GM15510 (cell line): ENCODE measurements around the gene TLR6.
A peak's percentile ranks its signal among the peaks of the same experiment; 100 is the strongest.

Experiments used
- POLR2A ChIP-seq: IDR thresholded peaks from 3 replicates; pipeline ENCODE4 v1.6.1; 2011; ENCODE audit warnings: borderline replicate concordance; ENCODE audit not compliant: insufficient read length; ENCODE audit errors: extremely low read depth

TLR6 gene

DNA sequence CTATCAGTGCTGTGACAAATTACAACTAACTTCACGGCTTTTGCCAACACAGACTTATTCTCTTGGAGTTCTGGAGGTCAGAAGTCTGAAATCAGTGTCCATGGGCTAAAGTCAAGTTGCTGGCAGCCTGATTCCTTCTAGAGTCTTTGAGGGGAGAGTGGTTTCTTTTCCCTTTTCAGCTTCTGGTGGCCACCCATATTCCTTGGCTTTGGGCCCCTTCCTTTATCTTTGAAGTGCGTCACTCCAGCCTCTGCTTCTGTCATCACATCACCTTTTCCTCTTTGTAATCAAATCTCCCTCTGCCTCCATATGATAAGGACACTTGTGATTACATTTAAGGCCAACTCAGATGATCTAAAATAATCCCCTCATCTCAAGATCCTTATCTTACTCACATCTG lies 20.0 kb upstream of the TLR6 start:
- no peak for TF ChIP-seq POLR2A

DNA sequence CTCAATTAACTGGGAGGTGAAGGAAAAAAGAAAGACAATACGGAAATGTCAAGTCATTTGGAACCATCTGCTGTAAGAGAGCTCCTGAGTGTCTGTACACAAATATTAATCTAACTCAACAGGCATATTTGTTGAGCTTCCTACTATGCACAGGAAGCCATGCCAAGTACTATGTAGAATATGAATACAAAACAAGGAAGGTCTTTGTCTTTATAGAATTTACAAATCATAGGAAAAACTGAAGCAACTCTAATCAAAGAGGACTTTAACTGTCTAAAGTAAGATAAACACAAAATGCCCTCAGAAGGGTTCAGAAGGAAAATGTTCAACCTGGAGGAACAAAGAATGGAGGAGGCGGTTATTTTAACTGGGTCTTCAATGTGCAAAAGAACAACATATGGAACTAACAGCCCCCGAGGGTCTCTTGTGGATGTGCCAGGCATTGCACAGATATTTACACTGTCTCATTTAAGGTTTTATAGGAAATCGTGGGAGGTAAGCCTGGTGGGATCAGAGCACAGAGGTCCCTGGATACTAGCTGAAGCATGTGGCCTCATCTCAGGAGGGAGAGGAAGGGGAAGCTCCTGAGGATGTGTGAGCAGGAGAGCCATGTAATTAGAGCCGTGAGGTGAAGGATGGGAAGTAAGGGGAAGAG lies 16.8 kb upstream of the TLR6 start:
- no peak for TF ChIP-seq POLR2A

DNA sequence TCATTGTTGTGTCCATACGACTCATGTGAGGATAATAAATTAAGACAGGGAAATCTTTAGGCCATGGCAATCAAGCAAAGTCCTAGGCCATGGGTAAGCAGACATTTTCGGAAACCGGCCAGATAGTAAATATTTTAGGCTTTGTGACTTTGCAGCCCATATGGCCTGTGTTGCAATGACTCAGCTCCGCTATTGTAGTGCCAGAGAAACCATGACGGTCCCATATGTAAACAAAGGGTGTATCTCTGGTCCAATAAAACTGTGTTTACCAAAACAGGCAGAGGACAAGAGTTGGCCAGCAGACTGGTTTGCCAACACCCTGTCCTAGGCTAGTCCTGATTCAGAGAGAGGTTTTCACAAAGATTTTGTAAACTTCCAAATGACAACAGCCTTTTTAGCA lies 16.0 kb upstream of the TLR6 start:
- TF ChIP-seq POLR2A: no peak

DNA sequence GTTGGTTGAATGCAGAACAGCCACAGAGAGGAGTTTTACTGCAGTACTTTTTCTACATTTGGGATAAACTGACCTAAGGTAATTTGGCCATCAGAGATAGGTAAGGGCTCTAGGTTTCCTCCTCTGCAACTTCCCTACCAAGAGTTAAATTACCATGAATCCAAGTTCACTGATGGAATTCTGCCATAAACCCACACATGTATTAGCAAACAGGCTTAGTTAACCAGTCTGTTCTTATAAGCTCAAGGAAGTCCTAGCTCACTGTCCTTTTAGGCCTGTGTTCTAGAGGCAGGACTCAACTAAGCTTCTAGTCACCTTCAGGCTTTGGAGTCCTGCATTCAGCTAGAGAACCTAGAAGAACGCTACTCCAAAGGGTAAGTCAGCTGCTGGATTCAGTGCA lies 15.0 kb upstream of the TLR6 start:
- no peak for TF ChIP-seq POLR2A

DNA sequence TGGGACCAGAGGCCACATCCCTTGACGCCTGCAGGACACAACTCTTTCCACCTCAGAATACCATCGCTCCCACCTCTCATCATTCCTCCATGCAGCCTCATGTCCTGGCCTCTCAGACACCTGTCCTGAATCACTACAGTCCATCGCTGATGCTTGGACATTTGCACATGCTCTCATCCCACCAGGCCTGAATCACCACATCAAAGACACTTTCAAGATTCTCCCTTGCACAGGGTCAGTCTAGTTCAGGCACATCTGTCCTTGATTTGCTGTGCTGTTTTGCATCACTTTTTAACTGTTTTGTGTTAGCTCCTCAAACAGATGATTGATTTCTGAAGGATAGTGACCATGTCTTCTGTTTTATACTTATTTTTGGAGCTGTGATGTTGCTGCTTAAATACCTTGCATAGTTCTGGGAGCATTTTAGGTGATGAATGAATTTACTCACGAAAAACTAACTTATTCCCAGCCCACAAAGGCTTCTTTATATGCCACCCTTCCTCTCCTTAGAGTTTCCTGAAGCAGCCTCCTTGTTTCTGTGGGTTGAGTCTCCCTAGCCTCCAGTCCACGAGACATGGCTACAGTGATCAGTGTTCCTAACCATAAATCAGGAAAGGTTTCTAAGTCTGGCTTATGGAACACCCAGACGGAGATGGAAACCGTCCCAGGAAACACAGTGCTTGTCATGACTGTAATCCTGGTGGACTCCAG lies 13.6 kb upstream of the TLR6 start:
- no peak for TF ChIP-seq POLR2A

DNA sequence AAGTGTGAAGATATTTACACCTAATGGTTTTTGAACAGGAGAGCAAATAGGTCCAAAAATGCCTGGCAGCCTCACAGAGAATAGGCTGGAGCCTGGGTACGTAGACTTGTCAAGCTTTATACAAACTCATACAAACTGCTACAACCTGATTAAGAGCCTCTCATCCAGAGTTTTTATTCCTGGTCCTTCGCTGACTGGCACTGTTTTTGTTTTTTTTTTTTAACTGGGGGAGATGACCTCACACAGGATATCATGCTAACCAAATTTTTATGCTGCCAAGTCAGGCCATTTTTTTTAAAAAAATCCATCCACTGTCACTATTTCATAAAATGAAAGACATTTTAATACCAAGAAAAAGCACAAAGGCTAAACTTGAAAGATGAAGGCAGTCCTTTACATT lies 12.9 kb upstream of the TLR6 start:
- TF ChIP-seq POLR2A: no peak

DNA sequence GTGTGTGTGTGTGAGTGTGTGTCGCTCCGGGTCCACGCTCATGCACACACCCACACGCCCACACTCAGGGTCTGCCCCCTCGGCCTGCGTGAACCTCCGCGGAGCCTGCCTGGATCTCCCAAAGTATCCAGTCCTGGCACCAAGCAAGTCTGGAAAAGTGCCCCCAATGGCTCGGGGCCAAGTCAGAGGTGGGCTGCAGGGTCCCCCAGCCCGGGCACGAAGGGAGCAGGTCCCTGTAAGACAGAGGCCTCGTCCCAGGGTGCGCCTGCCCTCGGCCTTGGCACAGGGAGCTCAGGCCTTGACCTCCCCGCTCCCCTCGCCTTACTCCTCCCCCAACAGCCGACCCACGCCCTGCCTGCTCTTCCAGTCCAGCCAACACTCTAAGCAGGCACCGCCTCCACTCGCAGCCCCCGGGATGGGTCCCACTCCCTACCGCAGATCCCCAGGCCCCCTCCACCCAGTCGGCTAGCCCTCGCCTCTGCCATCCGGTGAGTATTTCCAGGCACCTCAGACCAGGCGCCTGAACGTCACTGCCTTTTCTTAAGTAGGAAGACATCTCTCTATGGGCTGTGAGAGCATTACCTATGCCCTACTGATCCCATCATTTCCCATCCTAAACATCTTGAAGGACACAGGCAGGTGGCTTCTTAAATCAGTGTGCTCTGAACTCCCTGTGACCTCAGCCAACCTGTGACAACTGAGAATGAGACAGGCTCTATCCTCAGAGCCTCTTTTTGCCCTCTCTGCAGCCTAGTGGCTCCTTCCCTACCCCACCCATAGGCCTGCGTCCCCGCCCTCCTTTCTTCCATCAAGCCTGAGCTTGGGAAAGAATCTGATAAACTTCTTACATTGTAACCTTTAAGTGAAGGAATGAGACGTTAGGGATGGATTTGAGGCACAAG lies 11.7 kb upstream of the TLR6 start:
- no peak for TF ChIP-seq POLR2A

DNA sequence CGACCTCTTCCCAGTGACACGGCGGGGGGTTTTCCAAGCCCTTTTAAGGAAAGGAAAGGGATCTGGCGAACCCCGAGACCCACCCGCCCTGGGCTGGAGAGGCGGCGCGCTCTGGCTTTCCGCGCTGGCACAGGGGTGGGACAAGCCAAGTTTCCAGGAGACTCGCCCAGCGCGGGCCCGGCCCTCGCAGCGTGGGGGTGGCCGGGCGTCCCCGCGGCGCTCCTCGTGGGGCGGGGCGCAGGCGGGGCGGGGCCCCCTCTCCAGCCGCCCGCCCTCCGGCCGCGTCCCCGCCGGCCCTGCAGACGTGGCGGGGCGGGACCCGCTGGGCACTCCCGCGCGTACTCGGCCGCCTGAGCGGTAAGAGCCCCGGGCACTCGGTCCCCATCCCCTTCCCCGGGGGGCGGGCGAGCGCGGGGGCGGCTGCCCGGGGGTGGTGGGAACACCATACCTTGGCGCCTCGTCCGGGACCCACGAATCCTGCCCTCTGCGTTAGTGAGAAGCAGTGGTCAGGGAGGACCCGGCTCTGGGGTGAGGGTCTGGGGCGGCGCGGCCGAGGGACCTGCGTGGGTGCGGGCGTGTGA lies 11.0 kb upstream of the TLR6 start, which contains the start of gene FAM114A1:
TSS of gene FAM114A1 (plus strand) at position 329 of the 581 bp plus-strand sequence. CDS start 10,273 bp downstream, outside the sequence.
- peak; percentile 34 for TF ChIP-seq POLR2A

DNA sequence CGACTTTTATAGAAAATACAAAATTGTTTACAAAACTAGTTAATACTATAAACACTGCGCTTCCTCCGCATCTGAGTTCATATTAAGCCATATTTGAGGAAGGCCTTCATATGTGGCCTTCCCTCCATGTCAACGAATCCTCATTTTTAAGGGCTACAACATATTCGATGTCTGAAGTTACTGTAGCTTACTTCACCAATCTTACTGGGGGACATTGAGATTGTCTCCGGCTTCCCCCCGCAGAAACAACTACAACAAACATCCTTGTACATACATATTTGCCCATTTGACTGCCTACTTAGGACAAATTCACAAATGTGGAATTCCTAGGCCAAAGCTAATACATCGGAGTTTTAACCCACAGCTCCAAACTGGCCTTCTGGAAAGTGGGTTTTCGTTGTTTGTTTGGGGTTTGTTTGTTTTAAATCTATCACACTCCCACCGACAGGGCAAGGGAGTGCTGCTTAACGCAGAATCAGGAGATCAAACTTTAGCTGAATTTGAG lies 10.4 kb upstream of the TLR6 start:
- TF ChIP-seq POLR2A: no peak

DNA sequence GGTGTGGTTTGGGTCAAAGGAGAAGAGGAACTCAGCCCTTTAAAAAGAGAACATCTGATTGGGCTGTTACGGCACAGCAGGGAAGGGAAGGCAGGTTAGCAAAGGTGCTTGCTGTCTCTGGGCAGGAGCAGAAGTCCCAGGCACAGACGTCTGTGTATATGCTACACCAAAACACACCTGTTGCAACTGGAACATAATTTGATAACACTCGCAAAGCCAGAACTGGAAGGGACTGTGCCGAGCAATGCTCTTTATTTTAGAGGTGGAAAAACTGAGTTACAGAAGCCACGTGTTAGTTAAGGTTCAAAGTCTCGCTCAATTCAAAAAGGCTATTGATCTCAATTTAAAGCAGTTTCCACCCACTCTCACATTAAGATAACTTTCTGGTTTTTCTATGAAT lies 8.8 kb upstream of the TLR6 start:
- TF ChIP-seq POLR2A: no peak

DNA sequence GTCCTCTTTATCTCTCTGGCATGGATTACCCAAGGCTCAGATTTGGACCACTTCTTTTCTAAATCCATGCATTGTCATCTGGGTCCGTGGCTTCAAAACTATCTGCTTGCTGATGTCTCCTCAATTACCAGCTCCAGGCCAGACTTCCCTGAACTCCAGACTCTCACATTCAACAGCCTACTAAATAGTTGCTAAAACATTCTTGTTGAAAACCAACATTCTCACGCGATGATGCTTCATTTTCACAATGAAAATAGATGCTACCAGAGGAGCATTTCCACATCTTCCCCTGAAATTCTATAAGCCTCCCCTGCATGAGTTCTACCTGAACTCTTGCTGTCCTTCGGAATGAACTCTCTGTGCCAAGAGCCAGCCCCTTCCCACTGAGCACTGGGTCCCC lies 5.2 kb upstream of the TLR6 start:
- no peak for TF ChIP-seq POLR2A

DNA sequence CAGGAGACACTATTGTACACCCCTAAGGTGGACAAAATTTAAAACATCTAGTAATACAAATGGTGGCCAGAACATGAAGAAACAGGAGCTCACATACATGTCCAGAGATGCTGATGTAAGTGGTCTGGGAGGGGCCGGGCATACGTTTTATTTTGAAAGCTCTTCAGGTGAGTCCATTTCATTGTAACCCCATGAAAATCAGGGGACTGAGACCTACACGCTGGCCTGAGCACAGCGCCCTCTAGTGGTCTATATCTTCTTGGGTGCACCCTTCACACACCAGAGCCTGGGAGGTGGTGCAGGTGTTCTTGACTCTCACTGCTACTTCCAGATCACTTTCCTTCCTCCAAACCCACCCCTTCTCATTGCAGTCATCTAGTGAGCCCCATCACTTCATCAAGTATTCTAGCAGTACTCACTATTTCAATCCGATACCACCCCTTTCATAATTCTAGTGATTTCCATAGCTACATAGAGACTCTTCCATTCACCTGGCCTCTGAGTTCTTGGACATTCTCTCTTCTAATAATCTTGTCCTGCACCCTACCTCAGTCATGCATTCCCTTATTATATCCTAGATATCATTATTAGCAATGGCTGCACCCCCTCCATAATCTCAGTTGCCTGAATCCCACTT lies 4.3 kb upstream of the TLR6 start:
- no peak for TF ChIP-seq POLR2A

DNA sequence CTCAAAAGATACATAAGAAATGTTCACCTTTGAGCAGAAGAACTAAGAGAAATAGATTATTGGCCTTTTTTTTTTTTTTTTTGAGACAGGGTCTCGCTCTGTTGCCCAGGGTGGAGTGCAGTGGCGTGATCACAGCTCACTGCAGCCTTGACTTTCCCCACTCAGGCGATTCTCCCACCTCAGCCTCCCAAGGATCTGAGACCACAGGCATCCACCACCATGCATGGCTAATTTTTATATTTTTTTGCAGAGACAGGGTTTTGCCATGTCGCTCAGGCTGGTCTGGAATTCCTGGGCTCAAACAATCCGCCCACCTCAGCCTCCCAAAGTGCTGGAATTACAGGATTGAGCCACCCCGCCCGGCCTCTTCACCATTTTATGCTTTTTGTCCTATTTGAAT lies 2.9 kb upstream of the TLR6 start:
- no peak for TF ChIP-seq POLR2A

DNA sequence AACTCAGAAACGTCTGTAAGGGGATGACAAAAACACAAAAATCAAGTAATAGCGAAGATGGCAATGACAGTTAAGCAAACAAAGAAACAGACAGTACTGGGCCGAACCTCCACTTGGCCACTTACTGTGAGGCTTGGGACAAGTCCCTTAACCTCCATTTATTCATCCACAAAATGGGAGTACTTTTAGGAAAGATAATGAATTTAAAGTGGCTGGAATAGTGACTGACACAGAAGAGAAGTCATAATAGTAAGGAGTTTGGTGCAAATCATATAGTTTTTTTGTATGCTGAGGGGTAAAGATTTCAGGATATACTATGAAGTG lies 1.4 kb upstream of the TLR6 start:
- TF ChIP-seq POLR2A: no peak

DNA sequence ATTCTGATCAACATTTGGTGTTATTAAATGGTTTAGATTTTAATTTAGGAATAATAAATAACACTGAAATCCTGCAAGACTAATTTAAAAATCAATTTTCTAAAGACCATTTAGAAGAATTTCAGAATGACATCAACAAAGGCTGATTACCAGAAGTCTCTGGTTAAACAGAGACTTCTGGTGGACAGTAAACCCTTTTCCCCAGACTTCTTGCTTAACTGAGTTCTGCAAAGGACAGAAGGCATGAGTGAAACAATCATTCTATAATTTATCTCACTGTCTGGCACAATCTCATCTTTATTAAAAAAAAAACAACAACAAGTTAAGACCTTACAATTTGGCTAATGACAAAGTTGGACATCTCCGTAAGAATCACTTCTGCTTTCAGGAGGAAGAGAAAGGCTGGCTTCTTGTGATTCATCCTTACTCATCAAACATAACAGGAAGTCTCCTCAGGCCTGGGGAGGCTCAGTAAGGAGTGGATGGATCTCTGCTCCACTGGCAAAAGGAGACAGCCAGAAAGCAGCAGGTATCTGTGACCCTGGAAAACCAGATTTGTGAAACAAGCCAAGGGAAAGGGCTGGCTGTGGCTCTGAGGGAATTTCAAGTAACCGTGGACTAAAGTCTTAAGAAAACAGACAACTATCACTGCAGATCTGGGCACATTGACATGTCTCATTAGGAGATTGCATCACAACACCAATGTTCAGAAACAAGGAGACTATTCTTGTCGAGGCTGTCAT lies 908 bp upstream of the TLR6 start:
- TF ChIP-seq POLR2A: no peak

DNA sequence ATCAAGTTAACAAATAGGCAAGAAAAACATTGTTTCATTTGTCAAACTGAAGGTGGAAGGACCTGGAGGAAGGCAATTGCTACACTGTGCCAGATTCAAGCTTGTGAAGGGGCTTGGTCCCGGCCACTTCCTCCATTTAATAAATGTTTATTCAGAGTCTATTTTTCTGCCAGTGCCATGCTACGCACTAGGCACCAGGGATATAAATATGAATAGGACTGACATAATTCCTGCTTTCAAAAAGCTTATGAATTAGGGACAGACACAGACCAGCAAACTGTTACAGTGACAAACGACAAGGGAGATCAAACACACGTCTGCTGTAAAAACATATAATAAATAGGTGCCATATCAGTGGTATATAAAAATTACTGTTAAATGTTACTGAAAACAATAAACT lies 571 bp downstream of the TLR6 start:
- TF ChIP-seq POLR2A: peak; percentile 13
